ENCODE data around the gene NCCRP1. TPM values are rescaled to one million over a fixed set of nuclear protein-coding genes. Genes with fewer than 3 reads are reported as not detected.

NCCRP1 gene
- 0.05 TPM in 1 of 2 replicates, not detected in the other for polyA plus RNA-seq (2012; rRNA removed)
- polyA plus RNA-seq (2012; cell fraction: cytosol; rRNA removed), result 0.01 TPM in 2 replicates
- polyA plus RNA-seq (2012; cell fraction: nucleus; rRNA removed), result 0.06 and 0.18 TPM in 2 replicates

GRCh38 chr19:39196860-39197562 is at the start of gene NCCRP1:
NCCRP1 (plus strand) TSS chr19:39196964; CDS start chr19:39196983, 19 bp downstream.
- Histone ChIP-seq H3K4me2 (peak within 1 kb of the TSS; percentile 69; the same call in 1 of the 2 replicates), H3K27ac (ENCODE audit: low read depth in 2 of 2, low read length in 1 of 2) (no peak within 1 kb of the TSS), H3K4me3 (ENCODE audit: low read depth in 2 of 2, low read length in 1 of 2) (peak within 1 kb of the TSS in 1 of 2 experiments; percentile 19; a peak in 1 of 4 replicates), H3F3A (replicated peaks; ENCODE audit: insufficient read depth) (no peaks in the 10 kb centered on the region), H2AFZ (ENCODE audit: low read depth) (no peak within 1 kb of the TSS), H3K36me3 (replicated peaks in 1 of 2; ENCODE audit: control insufficient read depth in 1 of 2, insufficient read depth in 2 of 2, low read length in 1 of 2) (no peaks in the 10 kb centered on the region), H3K4me1 (ENCODE audit: control insufficient read depth in 1 of 2, insufficient read depth in 2 of 2, low read depth in 1 of 2, low read length in 1 of 2) (peaks cover 0 to 11% of the 10 kb centered on the region in 2 experiments; a peak in 1 of 4 replicates), H3K27me3 (ENCODE audit: insufficient read depth) (peaks cover 28% of the 10 kb centered on the region; the same call in 1 of the 2 replicates), H3K9me2 (no peaks in the 10 kb centered on the region), H3K9me3 (no peaks in the 10 kb centered on the region), H3K9ac (no peak within 1 kb of the TSS), H4K20me1 (ENCODE audit: insufficient read depth) (no peaks in the 10 kb centered on the region), H3K79me2 (ENCODE audit: insufficient read depth) (no peaks in the 10 kb centered on the region)
- WGBS (ENCODE audit: low lambda C conversion rate), result 22% methylated on average over 35 of the region's 51 CpGs
- POLR2A ChIA-PET, result no interaction called here
- DNase-seq, result peak; percentile 66
- TF ChIP-seq IRF3 (IDR thresholded peaks at IDR 0.05; ENCODE audit: low read depth, low read length) (no peak), MAX (IDR thresholded peaks at IDR 0.05; ENCODE audit: low read depth) (peak; percentile 60; the same call in 1 of the 2 replicates), RAD21 (IDR thresholded peaks at IDR 0.05; ENCODE audit: low read length) (no peak)
- CTCF ChIA-PET, result interaction anchor here (1.2 to 5.4 kb wide), 3 partner anchors 10 to 83 kb away, joined by 3 to 26 read pairs (median 8); no protein-coding TSS in a partner anchor

GRCh38 chr19:39147480-39147879 is 49.3 kb upstream of the NCCRP1 start:
- POLR2A ChIA-PET, result no interaction called here

More at GRCh38 chr19:39147480-39147879, 49.3 kb upstream of the NCCRP1 start:
- H3K4me1 ChIP-seq (ENCODE audit: control insufficient read depth in 1 of 2, insufficient read depth in 2 of 2, low read depth in 1 of 2, low read length in 1 of 2), result peaks cover 0 to 27% of the 10 kb centered on the region in 2 experiments; a peak in 1 of 4 replicates
- H3F3A ChIP-seq (replicated peaks; ENCODE audit: insufficient read depth), result no peaks in the 10 kb centered on the region
- H3K79me2 ChIP-seq (ENCODE audit: insufficient read depth), result peaks cover 92% of the 10 kb centered on the region
- H3K4me3 ChIP-seq (ENCODE audit: low read depth in 2 of 2, low read length in 1 of 2), result no peak overlapping the region
- H3K9ac ChIP-seq, result no peak overlapping the region
- H3K9me2 ChIP-seq, result no peaks in the 10 kb centered on the region
- H3K27me3 ChIP-seq (ENCODE audit: insufficient read depth), result no peaks in the 10 kb centered on the region
- 94% methylated on average over 3 of the region's 3 CpGs for WGBS (ENCODE audit: low lambda C conversion rate)
- TF ChIP-seq USF1 (IDR thresholded peaks at IDR 0.05; ENCODE audit: borderline replicate concordance, low read depth) (no peak), TEAD4 (IDR thresholded peaks at IDR 0.05; ENCODE audit: borderline replicate concordance, insufficient read depth) (no peak), RCOR1 (IDR thresholded peaks at IDR 0.05; ENCODE audit: low read length) (no peak), TAF1 (IDR thresholded peaks at IDR 0.05; ENCODE audit: borderline replicate concordance, low read depth, low read length) (no peak), MAX (IDR thresholded peaks at IDR 0.05; ENCODE audit: low read depth) (no peak), GATA2 (CRISPR knock-in tag; IDR thresholded peaks at IDR 0.05) (no peak), SMC3 (IDR thresholded peaks at IDR 0.05; ENCODE audit: low read depth, low read length) (no peak), ZBTB33 (IDR thresholded peaks at IDR 0.05; ENCODE audit: borderline replicate concordance, low read depth) (no peak), POLR2AphosphoS5 (IDR thresholded peaks at IDR 0.05; ENCODE audit: low read depth, low read length) (no peak), CTCF (IDR thresholded peaks at IDR 0.05) (no peak)
- DNase-seq, result no peak
- H4K20me1 ChIP-seq (ENCODE audit: insufficient read depth), result peaks cover 42% of the 10 kb centered on the region
- H3K27ac ChIP-seq (ENCODE audit: low read depth in 2 of 2, low read length in 1 of 2), result no peak overlapping the region
- no peak overlapping the region for H3K4me2 ChIP-seq
- no peaks in the 10 kb centered on the region for H3K9me3 ChIP-seq
- H2AFZ ChIP-seq (ENCODE audit: low read depth), result no peak overlapping the region
- peaks cover 0 to 8% of the 10 kb centered on the region in 2 experiments for H3K36me3 ChIP-seq (replicated peaks in 1 of 2; ENCODE audit: control insufficient read depth in 1 of 2, insufficient read depth in 2 of 2, low read length in 1 of 2)
- CTCF ChIA-PET, result interaction anchor here (3.4 kb wide), 1 partner anchor 26 kb away, joined by 12 read pairs; no protein-coding TSS in a partner anchor
